Thoracic aorta (tissue), 2 donors: ENCODE data around the gene CWC25. TPM values are rescaled to one million over a fixed set of nuclear protein-coding genes. Genes with fewer than 3 reads are reported as not detected.

Experiments
- ATAC-seq: fragments of 150-250 bp; one replicate; pipeline ENCODE4 v1.8.0; 2017; ENCODE audit warnings: low read depth; ENCODE audit not compliant: insufficient number of reproducible peaks, low FRiP score
- DNase-seq: peaks from one replicate; pipeline ENCODE4 v3.0.0-alpha.2; 2020; ENCODE audit warnings: low spot score
- H3K27ac ChIP-seq, 2 donors: fragments of 200-600 bp; sonication (generic); 1 replicate in 1 of 2; 2 replicates in 1 of 2; pipeline ENCODE4 v1.5.1; 2016; ENCODE audit warnings: mild to moderate bottlenecking in 2 of 2, moderate library complexity in 2 of 2
- H3K27me3 ChIP-seq: fragments of 200-600 bp; sonication (generic); replicated peaks from 2 replicates; pipeline ENCODE4 v1.6.0; 2016; ENCODE audit warnings: mild to moderate bottlenecking; ENCODE audit not compliant: insufficient read depth
- H3K36me3 ChIP-seq: fragments of 200-600 bp; sonication (generic); one replicate; pipeline ENCODE4 v1.5.1; 2016
- H3K4me1 ChIP-seq, 2 donors: fragments of 200-600 bp; sonication (generic); 1 replicate in 1 of 2; 2 replicates in 1 of 2; pipeline versions ENCODE4 v1.5.1 to v1.6.0; 2016; ENCODE audit warnings: low read depth in 2 of 2, mild to moderate bottlenecking in 1 of 2; ENCODE audit not compliant: control insufficient read depth in 1 of 2
- H3K4me3 ChIP-seq: fragments of 200-600 bp; sonication (generic); 2 replicates; pipeline ENCODE4 v1.5.1; 2016; ENCODE audit warnings: mild to moderate bottlenecking
- H3K9me3 ChIP-seq: fragments of 200-600 bp; sonication (generic); 2 replicates; pipeline ENCODE4 v1.5.1; 2016
- total RNA-seq, 2 donors: library from RNA; depleted of rRNA; stranded (reverse); fragments of >200 nt; gene quantifications; one replicate each; pipeline versions ENCODE4 v1.1.0 to v1.2.3, GENCODE V29; 2016
- TF ChIP-seq, protein P1 (sequence below): fragments of 200-600 bp; sonication (generic); IDR thresholded peaks from one replicate; pipeline ENCODE4 v1.5.1; 2019; ENCODE audit warnings: antibody characterized with exemption

Gene CWC25
- total RNA-seq, 2 donors from 2014 or later = 28.0 to 29.1 TPM

DNA sequence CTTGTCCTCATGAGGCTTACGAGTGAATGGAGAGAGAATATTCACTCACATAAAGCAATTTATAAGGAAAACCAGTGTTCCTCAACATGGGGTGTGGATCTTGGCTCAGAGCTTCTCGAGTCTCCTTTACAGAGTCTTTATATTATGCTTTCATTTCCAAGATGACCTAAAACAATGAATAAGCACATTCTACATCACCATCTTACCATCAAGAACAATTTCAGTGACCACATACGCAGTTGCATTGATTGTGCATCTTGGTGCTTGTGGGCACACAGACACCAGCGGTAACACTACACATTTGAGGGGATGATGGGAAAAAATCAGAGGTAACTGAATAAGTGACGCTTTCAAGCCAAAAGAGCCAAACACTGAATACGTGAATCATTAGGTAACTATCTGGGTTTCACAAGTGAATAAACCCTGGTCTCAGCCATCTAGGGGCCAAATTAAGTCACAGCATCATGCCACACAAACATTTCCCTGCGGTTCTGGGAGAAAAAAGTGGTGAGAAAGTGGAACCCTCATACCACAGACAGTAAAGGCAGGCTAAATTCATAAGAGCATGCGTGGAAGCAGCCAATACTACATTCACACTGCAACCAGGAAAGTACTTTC is 9.4 kb downstream of the CWC25 start:
- DNase-seq (no peak), ATAC-seq (no peak)
- Histone ChIP-seq H3K36me3 (peaks cover 50% of the 10 kb centered on the region), H3K9me3 (no peaks in the 10 kb centered on the region), H3K27me3 (no peaks in the 10 kb centered on the region), H3K4me3 (no peak overlapping the region), H3K27ac (no peak overlapping the region), H3K4me1 (no peaks in the 10 kb centered on the region)
- TF ChIP-seq, protein P1, sequence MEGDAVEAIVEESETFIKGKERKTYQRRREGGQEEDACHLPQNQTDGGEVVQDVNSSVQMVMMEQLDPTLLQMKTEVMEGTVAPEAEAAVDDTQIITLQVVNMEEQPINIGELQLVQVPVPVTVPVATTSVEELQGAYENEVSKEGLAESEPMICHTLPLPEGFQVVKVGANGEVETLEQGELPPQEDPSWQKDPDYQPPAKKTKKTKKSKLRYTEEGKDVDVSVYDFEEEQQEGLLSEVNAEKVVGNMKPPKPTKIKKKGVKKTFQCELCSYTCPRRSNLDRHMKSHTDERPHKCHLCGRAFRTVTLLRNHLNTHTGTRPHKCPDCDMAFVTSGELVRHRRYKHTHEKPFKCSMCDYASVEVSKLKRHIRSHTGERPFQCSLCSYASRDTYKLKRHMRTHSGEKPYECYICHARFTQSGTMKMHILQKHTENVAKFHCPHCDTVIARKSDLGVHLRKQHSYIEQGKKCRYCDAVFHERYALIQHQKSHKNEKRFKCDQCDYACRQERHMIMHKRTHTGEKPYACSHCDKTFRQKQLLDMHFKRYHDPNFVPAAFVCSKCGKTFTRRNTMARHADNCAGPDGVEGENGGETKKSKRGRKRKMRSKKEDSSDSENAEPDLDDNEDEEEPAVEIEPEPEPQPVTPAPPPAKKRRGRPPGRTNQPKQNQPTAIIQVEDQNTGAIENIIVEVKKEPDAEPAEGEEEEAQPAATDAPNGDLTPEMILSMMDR = no peak

DNA sequence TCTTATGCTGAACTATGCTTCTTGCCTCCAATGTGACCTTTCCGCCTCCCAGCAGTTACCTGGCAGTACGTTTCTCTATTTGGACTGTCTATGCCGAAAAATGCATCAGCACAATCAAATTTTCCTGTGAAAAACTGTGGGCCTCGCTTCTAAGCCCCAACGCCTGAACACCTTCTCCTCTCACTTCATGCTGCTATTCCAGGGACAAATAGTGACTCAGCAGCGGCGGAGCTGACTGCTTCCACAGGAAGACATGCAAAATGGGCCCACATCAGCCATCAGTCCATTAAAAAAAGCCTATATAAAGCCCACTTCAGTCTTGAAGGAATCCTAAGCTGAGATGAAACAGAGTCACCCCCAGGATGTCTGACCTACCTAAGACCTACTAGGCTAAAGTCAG is 15.3 kb downstream of the CWC25 start:
- H3K36me3 ChIP-seq = peaks cover 80% of the 10 kb centered on the region
- H3K4me1 ChIP-seq = no peaks in the 10 kb centered on the region
- no peaks in the 10 kb centered on the region for H3K27me3 ChIP-seq
- H3K4me3 ChIP-seq = no peak overlapping the region
- TF ChIP-seq, protein P1 = no peak
- no peak for ATAC-seq
- DNase-seq = no peak
- no peaks in the 10 kb centered on the region for H3K9me3 ChIP-seq
- no peak overlapping the region for H3K27ac ChIP-seq

DNA sequence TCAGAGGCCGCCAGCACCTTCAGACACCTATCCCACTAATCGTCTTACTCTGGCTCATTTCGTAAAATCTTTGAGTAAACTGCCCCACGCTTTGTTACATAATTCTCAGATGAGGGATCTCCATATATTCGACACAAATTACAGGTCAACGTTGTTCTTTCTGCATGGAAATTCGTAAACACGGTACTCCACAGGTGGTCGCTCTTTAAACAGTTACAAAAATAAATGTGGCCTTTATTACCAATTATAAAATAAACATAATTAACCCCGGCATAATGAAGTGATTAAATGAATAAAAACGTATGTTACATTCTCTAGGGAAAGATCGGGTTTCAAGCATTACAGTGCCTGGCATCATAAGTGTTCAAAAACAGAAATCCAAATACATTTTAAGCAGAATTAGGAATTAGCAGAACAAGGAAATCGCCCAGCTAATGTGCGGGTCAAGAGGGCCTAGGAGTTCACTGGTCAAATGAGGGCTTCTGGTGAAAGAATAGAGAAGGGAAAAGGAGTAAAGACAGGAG is 24.8 kb downstream of the CWC25 start:
- peak overlapping the region; percentile 93 for H3K4me3 ChIP-seq
- TF ChIP-seq, protein P1 = no peak
- H3K27ac ChIP-seq = peak overlapping the region; percentile 42 to 97
- peaks cover 28% of the 10 kb centered on the region for H3K36me3 ChIP-seq
- peak; percentile 25 for ATAC-seq
- peaks cover 19 to 36% of the 10 kb centered on the region in 2 donors for H3K4me1 ChIP-seq
- DNase-seq = no peak
- H3K27me3 ChIP-seq = no peaks in the 10 kb centered on the region
- H3K9me3 ChIP-seq = no peaks in the 10 kb centered on the region

DNA sequence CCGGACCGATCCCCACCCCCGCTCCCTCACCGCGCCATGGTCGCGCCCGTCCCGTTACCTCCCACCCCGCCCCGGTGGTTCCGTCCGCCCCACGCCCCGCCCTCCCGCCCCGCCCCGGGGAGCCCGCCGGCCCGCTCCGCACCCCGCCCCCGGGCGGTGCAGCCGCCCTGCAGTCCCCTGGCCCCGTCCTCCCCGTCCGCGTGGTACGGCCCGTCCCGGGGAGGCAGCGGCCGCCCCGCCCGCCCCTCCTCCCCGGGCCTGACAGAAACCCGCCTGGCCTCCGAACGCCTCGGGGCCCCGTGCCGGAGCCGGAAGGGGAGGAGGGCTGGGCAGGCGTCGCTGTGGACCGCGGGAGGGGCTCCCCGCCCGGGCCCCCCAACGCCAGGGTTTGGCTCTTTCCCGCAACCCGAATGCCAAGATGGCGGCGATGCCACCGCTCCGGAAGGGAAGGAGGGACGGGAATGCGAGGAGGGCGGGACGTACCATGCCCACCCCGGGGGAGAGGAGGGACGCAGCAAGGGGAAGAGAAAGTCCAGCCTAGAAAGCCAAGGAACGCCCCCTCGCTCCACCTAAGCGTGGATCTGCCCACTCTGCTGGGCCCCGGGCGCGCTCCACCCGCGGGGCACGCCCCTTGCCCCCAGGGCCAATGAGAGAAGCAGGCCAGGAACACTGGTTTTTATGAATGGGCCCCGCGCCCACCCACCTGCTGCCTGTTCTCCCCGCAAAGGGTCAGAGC is 25.5 kb downstream of the CWC25 start, which contains the start of gene PIP4K2B:
TSS of gene PIP4K2B (minus strand) at position 56 of the 736 bp plus-strand sequence. CDS start 132 bp downstream, outside the sequence.
- H3K27me3 ChIP-seq = no peaks in the 10 kb centered on the region
- DNase-seq (peak; percentile 87), ATAC-seq (peak; percentile 89)
- H3K4me3 ChIP-seq = peak within 1 kb of the TSS; percentile 93
- H3K27ac ChIP-seq = peak within 1 kb of the TSS; percentile 97 to 99
- TF ChIP-seq, protein P1 = no peak
- H3K9me3 ChIP-seq = no peaks in the 10 kb centered on the region
- peaks cover 19 to 37% of the 10 kb centered on the region in 2 donors for H3K4me1 ChIP-seq
- H3K36me3 ChIP-seq = peaks cover 24% of the 10 kb centered on the region
